ENCODE data around the gene C17orf67. TPM values are rescaled to one million over a fixed set of nuclear protein-coding genes. Genes with fewer than 3 reads are reported as not detected.

C17orf67 gene
- total and polyA plus RNA-seq, 4 donors: 0.64 to 2.8 (median 1.7) TPM

- TF ChIP-seq CTCF (IDR thresholded peaks at IDR 0.05; ENCODE audit: control extremely low read depth, extremely low read depth): no peak
- Histone ChIP-seq H3K27me3 (ENCODE audit: control insufficient read depth in 3 of 3, insufficient read depth in 3 of 3, low read length in 2 of 3) (no peaks in the 10 kb centered on the region), H3K4me3 (no peak overlapping the region), H3K4me1 (ENCODE audit: control insufficient read depth in 5 of 5, insufficient read depth in 5 of 5, low read length in 5 of 5) (peaks cover 0 to 21% (median 14%) of the 10 kb centered on the region in 5 donors), H3K9me3 (ENCODE audit: control insufficient read depth in 4 of 4, insufficient read depth in 3 of 4, low read length in 3 of 4) (no peaks in the 10 kb centered on the region), H3K9ac (ENCODE audit: insufficient read depth in 1 of 2, low read length in 2 of 2) (no peak overlapping the region), H3K27ac (ENCODE audit: low read depth in 1 of 2, low read length in 1 of 2) (no peak overlapping the region), H3K36me3 (ENCODE audit: control insufficient read depth in 4 of 4, insufficient read depth in 4 of 4, low read length in 4 of 4) (no peaks in the 10 kb centered on the region)
- WGBS, 2 donors: 53 to 60% methylated on average over 7 of the region's 7 CpGs
- DNase-seq (peak; percentile 22 to 43 (median 38)), ATAC-seq (ENCODE audit: insufficient read depth, low FRiP score) (no peak)
Measured at GRCh38 chr17:56812901-56813388, 20.8 kb downstream of the C17orf67 start.

- H3K9me3 ChIP-seq (ENCODE audit: control insufficient read depth in 4 of 4, insufficient read depth in 3 of 4, low read length in 3 of 4): no peaks in the 10 kb centered on the region
- no peak overlapping the region for H3K4me3 ChIP-seq
- H3K4me1 ChIP-seq (ENCODE audit: control insufficient read depth in 5 of 5, insufficient read depth in 5 of 5, low read length in 5 of 5): peaks cover 0 to 21% (median 14%) of the 10 kb centered on the region in 5 donors
- ATAC-seq (ENCODE audit: insufficient read depth, low FRiP score) (no peak), DNase-seq (no peak)
- H3K27me3 ChIP-seq (ENCODE audit: control insufficient read depth in 3 of 3, insufficient read depth in 3 of 3, low read length in 2 of 3): no peaks in the 10 kb centered on the region
- no peak for TF ChIP-seq CTCF (IDR thresholded peaks at IDR 0.05; ENCODE audit: control extremely low read depth, extremely low read depth)
- WGBS, 2 donors: 78 to 86% methylated on average over 12 of the region's 12 CpGs
- no peak overlapping the region for H3K27ac ChIP-seq (ENCODE audit: low read depth in 1 of 2, low read length in 1 of 2)
- H3K36me3 ChIP-seq (ENCODE audit: control insufficient read depth in 4 of 4, insufficient read depth in 4 of 4, low read length in 4 of 4): no peaks in the 10 kb centered on the region
- H3K9ac ChIP-seq (ENCODE audit: insufficient read depth in 1 of 2, low read length in 2 of 2): no peak overlapping the region
Measured at GRCh38 chr17:56810891-56811775, 22.6 kb downstream of the C17orf67 start.

- H3K9ac ChIP-seq (ENCODE audit: insufficient read depth in 1 of 2, low read length in 2 of 2): no peak overlapping the region
- no peaks in the 10 kb centered on the region for H3K27me3 ChIP-seq (ENCODE audit: control insufficient read depth in 3 of 3, insufficient read depth in 3 of 3, low read length in 2 of 3)
- DNase-seq (peak; percentile 77 to 91 (median 90)), ATAC-seq (ENCODE audit: insufficient read depth, low FRiP score) (no peak)
- no peak overlapping the region for H3K27ac ChIP-seq (ENCODE audit: low read depth in 1 of 2, low read length in 1 of 2)
- no peaks in the 10 kb centered on the region for H3K36me3 ChIP-seq (ENCODE audit: control insufficient read depth in 4 of 4, insufficient read depth in 4 of 4, low read length in 4 of 4)
- H3K4me3 ChIP-seq: no peak overlapping the region
- 80 to 81% methylated on average over 2 of the region's 2 CpGs for WGBS, 2 donors
- H3K9me3 ChIP-seq (ENCODE audit: control insufficient read depth in 4 of 4, insufficient read depth in 3 of 4, low read length in 3 of 4): no peaks in the 10 kb centered on the region
- TF ChIP-seq CTCF (IDR thresholded peaks at IDR 0.05; ENCODE audit: control extremely low read depth, extremely low read depth): no peak
- peaks cover 0 to 21% (median 14%) of the 10 kb centered on the region in 5 donors for H3K4me1 ChIP-seq (ENCODE audit: control insufficient read depth in 5 of 5, insufficient read depth in 5 of 5, low read length in 5 of 5)
Measured at GRCh38 chr17:56810343-56810742, 23.4 kb downstream of the C17orf67 start.

Measured in lung (tissue), 12 donors.